Spleen (tissue), 7 donors: ENCODE measurements around the gene PPP2R3A.

ENCODE experiments used
- POLR2A ChIP-seq, 3 donors: fragments of 450-650 bp; IDR thresholded peaks; one replicate each; pipeline ENCODE4 v1.5.1; 2017; ENCODE audit warnings: antibody characterized with exemption in 3 of 3, mild to moderate bottlenecking in 1 of 3
- POLR2AphosphoS5 ChIP-seq, 3 donors: sonication (generic); formaldehyde crosslinking; IDR thresholded peaks; one replicate each; pipeline ENCODE4 v1.5.1; 2017; ENCODE audit warnings: antibody characterized with exemption in 3 of 3
- TF ChIP-seq, protein P1 (sequence below), 11 experiments: fragments of 200-600 bp in 7 of 11; fragments of 450-650 bp in 4 of 11; sonication (generic) in 4 of 11; IDR thresholded peaks in 8 of 11; conservative IDR thresholded peaks in 3 of 11; 1 replicate in 7 of 11; 2 replicates in 4 of 11; pipeline versions ENCODE4 v1.4.0 to v1.8.0; 2016 to 2021; ENCODE audit warnings: antibody characterized with exemption in 11 of 11, inconsistent platforms in 4 of 11, mild to moderate bottlenecking in 1 of 11
- donor health status: DM: no; HTN: no; CAD: no; lungs with moderate emphysema.
- donor health status: DM: no; HTN: no; CAD: no.
- donor health status: DM: no; HTN: no; CAD: no.

DNA sequence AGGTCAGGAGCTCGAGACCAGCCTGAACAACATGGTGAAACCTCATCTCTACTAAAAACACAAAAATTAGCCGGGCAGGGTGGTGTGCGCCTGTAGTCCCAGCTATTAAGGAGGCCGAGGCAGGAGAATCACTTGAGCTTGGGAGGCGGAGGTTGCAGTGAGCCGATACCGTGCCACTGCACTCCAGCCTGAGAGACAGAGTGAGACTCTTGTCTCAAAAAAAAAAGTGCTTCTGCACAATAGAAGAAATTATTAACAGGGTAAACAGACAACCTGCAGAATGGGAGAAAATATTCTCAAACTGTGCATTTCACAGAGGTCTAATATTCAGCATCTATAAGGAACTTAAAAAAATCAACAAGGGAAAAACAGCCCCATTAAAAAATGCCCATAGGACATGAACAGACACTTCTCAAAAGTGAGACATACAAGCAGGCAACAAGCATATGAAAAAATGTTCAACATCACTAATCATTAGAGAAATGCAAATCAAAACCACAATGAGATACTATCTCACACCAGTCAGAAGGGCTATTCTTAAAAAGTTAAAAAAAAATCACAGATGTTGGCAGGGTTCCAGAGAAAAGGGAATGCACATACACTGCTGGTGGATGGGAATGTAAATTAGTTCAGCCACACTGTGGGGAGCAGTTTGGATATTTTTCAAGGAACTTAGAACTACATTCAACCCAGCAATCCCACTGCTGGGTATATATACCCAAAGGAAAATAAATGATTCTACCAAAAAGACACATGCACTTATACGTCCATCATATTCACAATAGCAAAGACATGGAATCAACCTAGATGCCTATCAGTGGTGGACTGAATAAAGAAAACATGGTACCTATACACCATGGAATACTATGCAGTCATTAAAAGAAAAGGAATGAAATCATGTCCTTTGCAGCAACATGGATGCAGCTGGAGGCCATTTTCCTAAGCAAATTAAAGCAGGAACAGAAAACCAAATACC, 155.1 kb downstream of the PPP2R3A start:
- TF ChIP-seq, protein P1, sequence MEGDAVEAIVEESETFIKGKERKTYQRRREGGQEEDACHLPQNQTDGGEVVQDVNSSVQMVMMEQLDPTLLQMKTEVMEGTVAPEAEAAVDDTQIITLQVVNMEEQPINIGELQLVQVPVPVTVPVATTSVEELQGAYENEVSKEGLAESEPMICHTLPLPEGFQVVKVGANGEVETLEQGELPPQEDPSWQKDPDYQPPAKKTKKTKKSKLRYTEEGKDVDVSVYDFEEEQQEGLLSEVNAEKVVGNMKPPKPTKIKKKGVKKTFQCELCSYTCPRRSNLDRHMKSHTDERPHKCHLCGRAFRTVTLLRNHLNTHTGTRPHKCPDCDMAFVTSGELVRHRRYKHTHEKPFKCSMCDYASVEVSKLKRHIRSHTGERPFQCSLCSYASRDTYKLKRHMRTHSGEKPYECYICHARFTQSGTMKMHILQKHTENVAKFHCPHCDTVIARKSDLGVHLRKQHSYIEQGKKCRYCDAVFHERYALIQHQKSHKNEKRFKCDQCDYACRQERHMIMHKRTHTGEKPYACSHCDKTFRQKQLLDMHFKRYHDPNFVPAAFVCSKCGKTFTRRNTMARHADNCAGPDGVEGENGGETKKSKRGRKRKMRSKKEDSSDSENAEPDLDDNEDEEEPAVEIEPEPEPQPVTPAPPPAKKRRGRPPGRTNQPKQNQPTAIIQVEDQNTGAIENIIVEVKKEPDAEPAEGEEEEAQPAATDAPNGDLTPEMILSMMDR (IDR thresholded peaks at IDR 0.05 in 8 of 11, conservative IDR thresholded peaks at IDR 0.05 in 3 of 11): no peak
- TF ChIP-seq POLR2A (IDR thresholded peaks at IDR 0.05): no peak
- TF ChIP-seq POLR2AphosphoS5 (IDR thresholded peaks at IDR 0.05): no peak
